Tibial nerve (tissue), 3 donors: ENCODE data around the gene TMA7.

ENCODE experiments used
- CTCF ChIP-seq, 5 experiments: fragments of 200-600 bp in 3 of 5; fragments of 450-650 bp in 2 of 5; sonication (generic) in 3 of 5; IDR thresholded peaks; one replicate each; pipeline ENCODE4 v1.5.1; 2016 to 2019; ENCODE audit warnings: antibody characterized with exemption in 5 of 5, mild to moderate bottlenecking in 3 of 5, moderate library complexity in 2 of 5
- POLR2A ChIP-seq, 2 donors: fragments of 450-650 bp; IDR thresholded peaks; one replicate each; pipeline ENCODE4 v1.6.1; 2017; ENCODE audit warnings: antibody characterized with exemption in 2 of 2, mild to moderate bottlenecking in 2 of 2, moderate library complexity in 2 of 2

GRCh38 chr3:48465237-48465530 is 25.1 kb downstream of the TMA7 start:
- TF ChIP-seq CTCF (IDR thresholded peaks at IDR 0.05) (peak in 1 of 5 experiments; percentile 84), POLR2A (IDR thresholded peaks at IDR 0.05) (no peak)
